ENCODE measurements around the gene SHB.

Gene SHB

DNA sequence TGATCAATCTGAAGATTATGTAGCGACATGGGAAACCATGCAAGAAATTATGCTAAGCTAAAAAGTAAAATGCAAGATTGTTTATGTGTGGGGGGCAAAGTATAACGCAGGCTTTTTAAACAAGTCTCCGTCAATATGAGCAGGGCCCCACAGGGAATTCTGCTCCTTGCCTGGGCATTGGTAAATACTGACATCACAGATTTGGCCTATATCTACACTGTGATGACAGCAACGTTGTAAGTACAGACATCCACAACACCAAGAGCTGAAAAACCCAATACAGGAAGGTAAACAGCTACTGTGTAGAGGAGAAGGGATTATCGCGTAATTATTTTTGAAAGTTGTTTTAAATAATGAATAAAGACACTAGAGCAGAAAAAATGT is 90.6 kb downstream of the SHB start:
- Histone ChIP-seq H3K4me1 (ENCODE audit: insufficient read depth, low read length, severe bottlenecking) (no peaks in the 10 kb centered on the region), H2AFZ (ENCODE audit: low read length) (no peak overlapping the region), H3K36me3 (ENCODE audit: insufficient read depth, low read length) (no peaks in the 10 kb centered on the region), H3F3A (ENCODE audit: insufficient read depth, low read length) (no peaks in the 10 kb centered on the region), H3K79me2 (ENCODE audit: insufficient read depth, low read length) (no peaks in the 10 kb centered on the region), H3K9ac (ENCODE audit: low read length) (no peak overlapping the region), H4K20me1 (ENCODE audit: insufficient read depth, low read length) (no peaks in the 10 kb centered on the region), H3K4me3 (ENCODE audit: low read depth, low read length, poor library complexity, severe bottlenecking) (no peak overlapping the region), H3K4me2 (ENCODE audit: low read length) (no peak overlapping the region), H3K9me3 (ENCODE audit: low read length) (no peaks in the 10 kb centered on the region), H3K27ac (ENCODE audit: low read depth, low read length, poor library complexity, severe bottlenecking) (no peak overlapping the region), H3K9me2 (ENCODE audit: low read depth, low read length) (no peaks in the 10 kb centered on the region), H3K27me3 (ENCODE audit: insufficient read depth, low read length) (no peaks in the 10 kb centered on the region)
- TF ChIP-seq EZH2 (IDR thresholded peaks at IDR 0.05; ENCODE audit: borderline replicate concordance, low read length) = no peak
- TF ChIP-seq, protein P1, sequence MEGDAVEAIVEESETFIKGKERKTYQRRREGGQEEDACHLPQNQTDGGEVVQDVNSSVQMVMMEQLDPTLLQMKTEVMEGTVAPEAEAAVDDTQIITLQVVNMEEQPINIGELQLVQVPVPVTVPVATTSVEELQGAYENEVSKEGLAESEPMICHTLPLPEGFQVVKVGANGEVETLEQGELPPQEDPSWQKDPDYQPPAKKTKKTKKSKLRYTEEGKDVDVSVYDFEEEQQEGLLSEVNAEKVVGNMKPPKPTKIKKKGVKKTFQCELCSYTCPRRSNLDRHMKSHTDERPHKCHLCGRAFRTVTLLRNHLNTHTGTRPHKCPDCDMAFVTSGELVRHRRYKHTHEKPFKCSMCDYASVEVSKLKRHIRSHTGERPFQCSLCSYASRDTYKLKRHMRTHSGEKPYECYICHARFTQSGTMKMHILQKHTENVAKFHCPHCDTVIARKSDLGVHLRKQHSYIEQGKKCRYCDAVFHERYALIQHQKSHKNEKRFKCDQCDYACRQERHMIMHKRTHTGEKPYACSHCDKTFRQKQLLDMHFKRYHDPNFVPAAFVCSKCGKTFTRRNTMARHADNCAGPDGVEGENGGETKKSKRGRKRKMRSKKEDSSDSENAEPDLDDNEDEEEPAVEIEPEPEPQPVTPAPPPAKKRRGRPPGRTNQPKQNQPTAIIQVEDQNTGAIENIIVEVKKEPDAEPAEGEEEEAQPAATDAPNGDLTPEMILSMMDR (IDR thresholded peaks at IDR 0.05; ENCODE audit: low read length) = no peak

DNA sequence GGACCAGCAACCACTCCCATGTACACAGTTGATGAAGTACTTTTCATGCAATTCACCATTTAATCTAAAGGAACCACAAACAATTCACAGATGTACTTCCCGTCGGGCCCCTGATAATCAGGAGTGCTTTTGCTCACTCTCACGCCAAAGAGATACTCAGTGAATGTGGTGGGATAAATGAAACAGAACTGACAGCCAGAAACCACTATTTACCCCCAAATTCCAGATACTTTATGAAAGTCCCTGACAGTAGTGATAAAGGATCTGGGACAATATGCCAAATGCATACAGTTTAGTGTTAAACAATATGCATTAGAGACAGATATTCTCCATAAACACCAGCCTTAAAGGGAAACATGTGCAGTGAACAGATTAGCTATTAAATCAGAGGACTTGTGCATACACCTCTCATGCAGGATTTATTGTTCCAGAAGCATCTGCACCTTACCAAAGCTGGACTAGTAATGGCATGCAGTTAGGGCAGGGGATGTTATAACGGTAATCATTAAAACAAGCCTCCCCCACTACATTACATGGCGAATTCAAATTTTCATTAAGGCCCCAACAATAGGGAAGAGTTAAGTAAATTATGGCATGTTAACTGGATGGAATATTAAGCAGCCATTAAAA is 91.1 kb downstream of the SHB start:
- no peaks in the 10 kb centered on the region for H3K9me2 ChIP-seq (ENCODE audit: low read depth, low read length)
- H3K27ac ChIP-seq (ENCODE audit: low read depth, low read length, poor library complexity, severe bottlenecking) = no peak overlapping the region
- no peak for TF ChIP-seq EZH2 (IDR thresholded peaks at IDR 0.05; ENCODE audit: borderline replicate concordance, low read length)
- TF ChIP-seq, protein P1 (IDR thresholded peaks at IDR 0.05; ENCODE audit: low read length) = no peak
- no peaks in the 10 kb centered on the region for H4K20me1 ChIP-seq (ENCODE audit: insufficient read depth, low read length)
- H3K9ac ChIP-seq (ENCODE audit: low read length) = no peak overlapping the region
- no peaks in the 10 kb centered on the region for H3K4me1 ChIP-seq (ENCODE audit: insufficient read depth, low read length, severe bottlenecking)
- H3F3A ChIP-seq (ENCODE audit: insufficient read depth, low read length) = no peaks in the 10 kb centered on the region
- no peaks in the 10 kb centered on the region for H3K9me3 ChIP-seq (ENCODE audit: low read length)
- H3K4me2 ChIP-seq (ENCODE audit: low read length) = no peak overlapping the region
- H3K4me3 ChIP-seq (ENCODE audit: low read depth, low read length, poor library complexity, severe bottlenecking) = no peak overlapping the region
- no peaks in the 10 kb centered on the region for H3K79me2 ChIP-seq (ENCODE audit: insufficient read depth, low read length)
- H3K27me3 ChIP-seq (ENCODE audit: insufficient read depth, low read length) = no peaks in the 10 kb centered on the region
- H3K36me3 ChIP-seq (ENCODE audit: insufficient read depth, low read length) = no peaks in the 10 kb centered on the region
- no peak overlapping the region for H2AFZ ChIP-seq (ENCODE audit: low read length)

DNA sequence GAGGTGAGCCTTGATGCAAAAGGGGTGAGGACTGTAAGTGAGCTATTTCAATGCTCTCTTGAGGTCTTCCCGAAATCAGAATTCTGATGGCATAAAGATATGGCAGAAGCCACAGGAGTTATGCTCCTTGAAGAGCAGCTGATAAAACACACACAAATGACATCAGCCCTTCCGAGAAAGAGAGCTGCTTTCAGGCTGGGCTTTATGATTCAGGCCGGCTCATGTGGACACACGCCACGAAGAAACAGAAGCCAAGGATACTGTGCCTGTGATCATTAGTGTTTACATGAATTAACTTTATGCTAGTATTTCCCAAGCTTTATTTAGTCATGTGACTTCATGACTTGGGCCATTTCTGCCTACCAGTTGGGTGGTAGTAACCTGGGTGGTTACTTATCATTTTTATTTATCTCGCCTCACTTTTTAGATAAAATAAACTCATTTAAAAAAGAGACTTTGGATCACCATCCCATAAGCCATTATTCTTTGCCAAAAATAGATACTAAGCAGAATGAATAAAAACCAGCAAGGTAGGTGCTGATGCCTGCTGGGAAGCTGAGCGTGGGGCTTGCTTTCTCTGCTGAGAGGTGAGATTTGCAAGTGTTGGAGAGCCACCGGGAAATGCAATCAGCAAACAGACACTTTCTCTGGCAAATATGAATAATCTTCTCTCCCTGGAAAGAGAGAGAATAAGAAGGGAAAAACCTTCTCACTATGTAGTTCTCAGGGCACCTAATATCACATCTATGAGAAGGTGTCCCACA is 92.1 kb downstream of the SHB start:
- no peaks in the 10 kb centered on the region for H3K9me2 ChIP-seq (ENCODE audit: low read depth, low read length)
- no peaks in the 10 kb centered on the region for H3K79me2 ChIP-seq (ENCODE audit: insufficient read depth, low read length)
- H3K9me3 ChIP-seq (ENCODE audit: low read length) = no peaks in the 10 kb centered on the region
- no peak for TF ChIP-seq EZH2 (IDR thresholded peaks at IDR 0.05; ENCODE audit: borderline replicate concordance, low read length)
- TF ChIP-seq, protein P1 (IDR thresholded peaks at IDR 0.05; ENCODE audit: low read length) = no peak
- H3K27ac ChIP-seq (ENCODE audit: low read depth, low read length, poor library complexity, severe bottlenecking) = no peak overlapping the region
- H3K4me1 ChIP-seq (ENCODE audit: insufficient read depth, low read length, severe bottlenecking) = no peaks in the 10 kb centered on the region
- no peaks in the 10 kb centered on the region for H3F3A ChIP-seq (ENCODE audit: insufficient read depth, low read length)
- no peak overlapping the region for H3K4me3 ChIP-seq (ENCODE audit: low read depth, low read length, poor library complexity, severe bottlenecking)
- H2AFZ ChIP-seq (ENCODE audit: low read length) = no peak overlapping the region
- H4K20me1 ChIP-seq (ENCODE audit: insufficient read depth, low read length) = no peaks in the 10 kb centered on the region
- H3K27me3 ChIP-seq (ENCODE audit: insufficient read depth, low read length) = no peaks in the 10 kb centered on the region
- no peaks in the 10 kb centered on the region for H3K36me3 ChIP-seq (ENCODE audit: insufficient read depth, low read length)
- H3K4me2 ChIP-seq (ENCODE audit: low read length) = no peak overlapping the region
- no peak overlapping the region for H3K9ac ChIP-seq (ENCODE audit: low read length)

Measured in OCI-LY1 (cell line).